Suprapubic skin (tissue), 3 donors: ENCODE results near the gene GNPDA2.

Experiments
- POLR2AphosphoS5 ChIP-seq, 3 donors: sonication (generic); formaldehyde crosslinking; IDR thresholded peaks; one replicate each; pipeline ENCODE4 v1.6.1; 2017; ENCODE audit warnings: antibody characterized with exemption in 3 of 3
- TF ChIP-seq, protein P1 (sequence below), 2 donors: fragments of 200-600 bp in 1 of 2; fragments of 450-650 bp in 1 of 2; sonication (generic) in 1 of 2; IDR thresholded peaks; one replicate each; pipeline ENCODE4 v1.5.1; 2016 to 2019; ENCODE audit warnings: antibody characterized with exemption in 2 of 2, mild to moderate bottlenecking in 1 of 2, moderate library complexity in 1 of 2

DNA sequence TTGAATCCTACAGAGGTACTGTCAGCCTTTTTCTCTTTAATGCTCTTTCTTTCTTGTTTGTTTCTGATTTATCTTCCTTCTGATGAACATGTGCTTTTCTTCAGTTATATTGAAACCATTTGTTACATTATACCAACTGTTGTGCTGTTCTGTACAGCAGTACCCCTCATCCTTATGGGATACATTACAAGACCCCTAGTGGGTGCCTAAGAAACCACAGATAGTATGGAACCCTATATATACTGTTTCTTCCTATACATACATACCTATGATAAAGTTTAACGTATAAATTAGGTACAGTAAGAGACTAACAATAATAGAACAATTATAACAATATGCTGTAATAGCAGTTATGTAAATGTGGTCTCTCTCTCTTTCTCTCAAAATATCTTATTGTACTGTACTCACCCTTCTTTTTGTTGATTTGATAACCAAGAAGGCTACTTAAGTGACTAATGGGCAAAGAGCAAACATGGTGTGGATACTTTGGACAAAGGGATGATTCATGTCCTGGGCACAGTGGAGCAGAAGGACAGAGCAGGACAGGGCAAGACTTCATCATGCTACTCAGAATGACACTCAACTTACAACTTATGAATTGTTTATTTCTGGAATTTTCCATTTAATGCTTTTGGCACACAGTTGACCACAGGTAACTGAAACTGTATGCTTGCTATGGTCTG lies 64.3 kb downstream of the GNPDA2 start:
- no peak for TF ChIP-seq POLR2AphosphoS5 (IDR thresholded peaks at IDR 0.05)
- TF ChIP-seq, protein P1, sequence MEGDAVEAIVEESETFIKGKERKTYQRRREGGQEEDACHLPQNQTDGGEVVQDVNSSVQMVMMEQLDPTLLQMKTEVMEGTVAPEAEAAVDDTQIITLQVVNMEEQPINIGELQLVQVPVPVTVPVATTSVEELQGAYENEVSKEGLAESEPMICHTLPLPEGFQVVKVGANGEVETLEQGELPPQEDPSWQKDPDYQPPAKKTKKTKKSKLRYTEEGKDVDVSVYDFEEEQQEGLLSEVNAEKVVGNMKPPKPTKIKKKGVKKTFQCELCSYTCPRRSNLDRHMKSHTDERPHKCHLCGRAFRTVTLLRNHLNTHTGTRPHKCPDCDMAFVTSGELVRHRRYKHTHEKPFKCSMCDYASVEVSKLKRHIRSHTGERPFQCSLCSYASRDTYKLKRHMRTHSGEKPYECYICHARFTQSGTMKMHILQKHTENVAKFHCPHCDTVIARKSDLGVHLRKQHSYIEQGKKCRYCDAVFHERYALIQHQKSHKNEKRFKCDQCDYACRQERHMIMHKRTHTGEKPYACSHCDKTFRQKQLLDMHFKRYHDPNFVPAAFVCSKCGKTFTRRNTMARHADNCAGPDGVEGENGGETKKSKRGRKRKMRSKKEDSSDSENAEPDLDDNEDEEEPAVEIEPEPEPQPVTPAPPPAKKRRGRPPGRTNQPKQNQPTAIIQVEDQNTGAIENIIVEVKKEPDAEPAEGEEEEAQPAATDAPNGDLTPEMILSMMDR (IDR thresholded peaks at IDR 0.05), result no peak
